Lower leg skin (tissue), 4 donors: ENCODE results near the gene TBC1D3K. TPM values are rescaled to one million over a fixed set of nuclear protein-coding genes. Genes with fewer than 3 reads are reported as not detected.
"Not testable (repeated sequence)": the region's sequence is repeated elsewhere in the genome, so short reads cannot be mapped to it uniquely, and the experiment has no call there.

Experiments
- DNase-seq, 2 donors: peaks; one replicate each; pipeline ENCODE4 v3.0.0-alpha.2; 2019; ENCODE audit warnings: low spot score in 2 of 2
- H3K4me3 ChIP-seq: fragments of 200-600 bp; sonication (generic); 2 replicates; pipeline ENCODE4 v1.5.1; 2017; ENCODE audit warnings: mild to moderate bottlenecking, low read depth; ENCODE audit not compliant: poor library complexity, severe bottlenecking
- CTCF ChIP-seq, 3 donors: fragments of 450-650 bp; IDR thresholded peaks; one replicate each; pipeline ENCODE4 v1.5.1; 2016; ENCODE audit warnings: antibody characterized with exemption in 3 of 3, mild to moderate bottlenecking in 3 of 3, moderate library complexity in 2 of 3
- POLR2A ChIP-seq, 2 donors: fragments of 450-650 bp; IDR thresholded peaks; one replicate each; pipeline ENCODE4 v1.6.1; 2016 to 2017; ENCODE audit warnings: antibody characterized with exemption in 2 of 2, mild to moderate bottlenecking in 1 of 2, moderate library complexity in 1 of 2
- WGBS, 2 donors: methylation state at CpG; one replicate each; pipeline ENCODE4 v1.1.5; 2018; 5-methylcytosine and 5-hydroxymethylcytosine counted together
- intact Hi-C: fragments of 100-400 bp; cut with DNase I; formaldehyde crosslinking; loops from one replicate; pipeline ENCODE4 v1.15.0; 2023; ENCODE audit warnings: low total_unique reads
- total RNA-seq, 4 donors: library from RNA; depleted of rRNA; stranded (reverse); fragments of >200 nt; gene quantifications; one replicate each; pipeline ENCODE4 v1.1.0, GENCODE V29; 2016

The TBC1D3K gene
- total RNA-seq, result 1 to 10 TPM in 1 of 4 donors, not detected in 3; 1.0 TPM

GRCh38 chr17:37924115-37924514 lies at the start of gene TBC1D3K:
TBC1D3K (plus strand) TSS chr17:37924415; CDS start chr17:37926000, 1,585 bp downstream.
- H3K4me3 ChIP-seq, intact Hi-C loops: not testable (repeated sequence)
- no CpG with 5 or more reads among the region's 10 CpGs for WGBS, 2 donors

GRCh38 chr17:37884516-37884915 lies 39.7 kb upstream of the TBC1D3K start:
- TF ChIP-seq CTCF (IDR thresholded peaks at IDR 0.05) (no peak), POLR2A (IDR thresholded peaks at IDR 0.05) (no peak)
- no peak overlapping the region for H3K4me3 ChIP-seq
- no peak for DNase-seq
- intact Hi-C loops, result no loop called here
- 53 to 62% methylated on average over 2 of the region's 2 CpGs for WGBS, 2 donors

More at GRCh38 chr17:37924115-37924514, at the start of gene TBC1D3K:
- DNase-seq, result not testable (repeated sequence)

- no peak for DNase-seq
- intact Hi-C loops, result no loop called here
- H3K4me3 ChIP-seq, result no peak overlapping the region
- no peak for TF ChIP-seq CTCF (IDR thresholded peaks at IDR 0.05)
- no peak for TF ChIP-seq POLR2A (IDR thresholded peaks at IDR 0.05)
- 62 to 71% methylated on average over 5 of the region's 5 CpGs for WGBS, 2 donors
Observed at GRCh38 chr17:37885136-37885535, 39.1 kb upstream of the TBC1D3K start.

- intact Hi-C loops, result no loop called here
- no peak for DNase-seq
- TF ChIP-seq CTCF (IDR thresholded peaks at IDR 0.05), result no peak
- TF ChIP-seq POLR2A (IDR thresholded peaks at IDR 0.05), result no peak
Observed at GRCh38 chr17:37888881-37889280, 35.3 kb upstream of the TBC1D3K start.

GRCh38 chr17:37896961-37897360 lies 27.3 kb upstream of the TBC1D3K start:
- intact Hi-C loops, DNase-seq, H3K4me3 ChIP-seq: not testable (repeated sequence)

More at GRCh38 chr17:37888881-37889280, 35.3 kb upstream of the TBC1D3K start:
- WGBS, 2 donors, result 86 to 90% methylated on average over 2 of the region's 2 CpGs
- no peak overlapping the region for H3K4me3 ChIP-seq

Other genes with a start within 250 kb of the TBC1D3K start
- gene HNF1B, start 179.4 kb upstream of the TBC1D3K start, total RNA-seq, result not detected
- 10 to 100 TPM; 19.9 to 44.2 (median 28.9) TPM for gene TBC1D3L, start 64.6 kb downstream of the TBC1D3K start, total RNA-seq
- gene TBC1D3D, start 79.6 kb downstream of the TBC1D3K start, total RNA-seq, result under 1 TPM in 1 of 4 donors, not detected in 3; 0.19 TPM
- under 1 TPM in 1 of 4 donors, not detected in 3; 0.42 TPM for gene TBC1D3C, start 144.2 kb downstream of the TBC1D3K start, total RNA-seq
- gene TBC1D3E, start 203.5 kb downstream of the TBC1D3K start, total RNA-seq, result not detected